Right lobe of liver (tissue), 4 donors: ENCODE measurements around the gene RHBDD1.

Source experiments
- POLR2A ChIP-seq: fragments of 450-650 bp; IDR thresholded peaks from one replicate; pipeline ENCODE4 v1.6.1; 2017; ENCODE audit warnings: antibody characterized with exemption, mild to moderate bottlenecking
- TF ChIP-seq, protein P1 (sequence below), 4 donors: fragments of 200-600 bp in 3 of 4; fragments of 450-650 bp in 1 of 4; IDR thresholded peaks; one replicate each; pipeline versions ENCODE4 v1.5.1 to v1.8.0; 2016 to 2022; ENCODE audit warnings: antibody characterized with exemption in 4 of 4, mild to moderate bottlenecking in 2 of 4
- donor health status: DM: no; HTN: no; CAD: no.
- donor health status: DM: no; HTN: no; CAD: no.
- donor health status: DM: no; HTN: yes; CAD: no.

DNA sequence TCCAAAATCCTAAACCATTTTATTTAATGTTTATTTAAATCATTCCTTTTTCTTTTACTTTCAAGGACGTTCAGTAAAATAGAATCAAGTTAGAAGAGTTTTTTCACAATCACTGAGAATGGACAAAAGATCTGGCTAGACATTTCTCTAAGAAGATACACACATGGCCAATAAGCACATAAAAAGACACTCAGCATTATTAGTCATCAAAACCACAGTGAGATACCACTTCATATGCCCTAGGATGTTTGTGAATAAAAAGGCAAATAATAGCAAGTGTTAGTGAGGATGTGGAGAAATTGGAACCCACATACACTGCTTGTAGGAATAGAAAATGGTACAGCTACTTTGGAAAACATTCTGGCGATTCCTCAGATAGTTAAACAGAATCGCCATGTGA, 76.1 kb downstream of the RHBDD1 start:
- TF ChIP-seq, protein P1, sequence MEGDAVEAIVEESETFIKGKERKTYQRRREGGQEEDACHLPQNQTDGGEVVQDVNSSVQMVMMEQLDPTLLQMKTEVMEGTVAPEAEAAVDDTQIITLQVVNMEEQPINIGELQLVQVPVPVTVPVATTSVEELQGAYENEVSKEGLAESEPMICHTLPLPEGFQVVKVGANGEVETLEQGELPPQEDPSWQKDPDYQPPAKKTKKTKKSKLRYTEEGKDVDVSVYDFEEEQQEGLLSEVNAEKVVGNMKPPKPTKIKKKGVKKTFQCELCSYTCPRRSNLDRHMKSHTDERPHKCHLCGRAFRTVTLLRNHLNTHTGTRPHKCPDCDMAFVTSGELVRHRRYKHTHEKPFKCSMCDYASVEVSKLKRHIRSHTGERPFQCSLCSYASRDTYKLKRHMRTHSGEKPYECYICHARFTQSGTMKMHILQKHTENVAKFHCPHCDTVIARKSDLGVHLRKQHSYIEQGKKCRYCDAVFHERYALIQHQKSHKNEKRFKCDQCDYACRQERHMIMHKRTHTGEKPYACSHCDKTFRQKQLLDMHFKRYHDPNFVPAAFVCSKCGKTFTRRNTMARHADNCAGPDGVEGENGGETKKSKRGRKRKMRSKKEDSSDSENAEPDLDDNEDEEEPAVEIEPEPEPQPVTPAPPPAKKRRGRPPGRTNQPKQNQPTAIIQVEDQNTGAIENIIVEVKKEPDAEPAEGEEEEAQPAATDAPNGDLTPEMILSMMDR (IDR thresholded peaks at IDR 0.05) = no peak
- no peak for TF ChIP-seq POLR2A
